SK-N-SH treated with all-trans-retinoic acid at 6 μM for 48 hours (cell line): ENCODE measurements around the gene GABBR2.

ENCODE experiments used
- ARNTL ChIP-seq: fragments of 450-650 bp; formaldehyde crosslinking; IDR thresholded peaks from 2 replicates; pipeline ENCODE4 v1.5.0; 2020; ENCODE audit warnings: low read depth, mild to moderate bottlenecking, moderate library complexity, borderline replicate concordance
- CREB5 ChIP-seq: fragments of 250-450 bp; sonication (Bioruptor Pico); IDR thresholded peaks from 2 replicates; pipeline ENCODE4 v1.5.1; 2020; ENCODE audit warnings: low read depth, mild to moderate bottlenecking, moderate library complexity
- RARB ChIP-seq: fragments of 250-450 bp; sonication (Bioruptor Pico); IDR thresholded peaks from 2 replicates; pipeline ENCODE4 v1.8.0; 2021; ENCODE audit warnings: mild to moderate bottlenecking, moderate library complexity
- SNAI2 ChIP-seq: fragments of 250-450 bp; sonication (Bioruptor Pico); IDR thresholded peaks from 2 replicates; pipeline ENCODE4 v1.5.0; 2020; ENCODE audit warnings: mild to moderate bottlenecking, moderate library complexity
- ZC3H10 ChIP-seq: fragments of 250-450 bp; sonication (Bioruptor Pico); IDR thresholded peaks from 2 replicates; pipeline ENCODE4 v1.5.1; 2021; ENCODE audit warnings: mild to moderate bottlenecking, moderate library complexity
- ZFP3 ChIP-seq: fragments of 250-450 bp; sonication (Bioruptor Pico); IDR thresholded peaks from 2 replicates; pipeline ENCODE4 v1.5.0; 2020; ENCODE audit warnings: mild to moderate bottlenecking, moderate library complexity
- ZFP30 ChIP-seq: fragments of 450-650 bp; formaldehyde crosslinking; IDR thresholded peaks from 2 replicates; pipeline ENCODE4 v1.5.0; 2022; ENCODE audit warnings: mild to moderate bottlenecking, moderate library complexity
- ZNF565 ChIP-seq: fragments of 450-650 bp; formaldehyde crosslinking; conservative IDR thresholded peaks from 2 replicates; pipeline ENCODE4 v1.5.0; 2020; ENCODE audit warnings: low read depth, mild to moderate bottlenecking, moderate library complexity
- ZNF70 ChIP-seq: fragments of 450-650 bp; formaldehyde crosslinking; IDR thresholded peaks from 2 replicates; pipeline ENCODE4 v1.5.0; 2020; ENCODE audit warnings: mild to moderate bottlenecking, moderate library complexity
- ZNF8 ChIP-seq: fragments of 450-650 bp; formaldehyde crosslinking; IDR thresholded peaks from 2 replicates; pipeline ENCODE4 v1.5.0; 2020; ENCODE audit warnings: mild to moderate bottlenecking, moderate library complexity
- TF ChIP-seq, protein P1 (sequence below): fragments of 250-450 bp; sonication (Bioruptor Pico); IDR thresholded peaks from 2 replicates; pipeline ENCODE4 v1.8.0; 2020; ENCODE audit warnings: mild to moderate bottlenecking, moderate library complexity, borderline replicate concordance

- TF ChIP-seq ARNTL (no peak), ZC3H10 (CRISPR knock-in tag) (no peak), RARB (CRISPR knock-in tag) (no peak), CREB5 (no peak), ZNF70 (CRISPR knock-in tag) (no peak), ZFP30 (CRISPR knock-in tag) (no peak), ZNF565 (CRISPR knock-in tag) (no peak), ZFP3 (CRISPR knock-in tag) (no peak), ZNF8 (CRISPR knock-in tag) (no peak), SNAI2 (CRISPR knock-in tag) (no peak)
- TF ChIP-seq, protein P1, sequence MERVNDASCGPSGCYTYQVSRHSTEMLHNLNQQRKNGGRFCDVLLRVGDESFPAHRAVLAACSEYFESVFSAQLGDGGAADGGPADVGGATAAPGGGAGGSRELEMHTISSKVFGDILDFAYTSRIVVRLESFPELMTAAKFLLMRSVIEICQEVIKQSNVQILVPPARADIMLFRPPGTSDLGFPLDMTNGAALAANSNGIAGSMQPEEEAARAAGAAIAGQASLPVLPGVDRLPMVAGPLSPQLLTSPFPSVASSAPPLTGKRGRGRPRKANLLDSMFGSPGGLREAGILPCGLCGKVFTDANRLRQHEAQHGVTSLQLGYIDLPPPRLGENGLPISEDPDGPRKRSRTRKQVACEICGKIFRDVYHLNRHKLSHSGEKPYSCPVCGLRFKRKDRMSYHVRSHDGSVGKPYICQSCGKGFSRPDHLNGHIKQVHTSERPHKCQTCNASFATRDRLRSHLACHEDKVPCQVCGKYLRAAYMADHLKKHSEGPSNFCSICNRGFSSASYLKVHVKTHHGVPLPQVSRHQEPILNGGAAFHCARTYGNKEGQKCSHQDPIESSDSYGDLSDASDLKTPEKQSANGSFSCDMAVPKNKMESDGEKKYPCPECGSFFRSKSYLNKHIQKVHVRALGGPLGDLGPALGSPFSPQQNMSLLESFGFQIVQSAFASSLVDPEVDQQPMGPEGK (CRISPR knock-in tag), result no peak
Observed at GRCh38 chr9:98457726-98458370, 250.9 kb downstream of the GABBR2 start.
